CD14-positive monocyte (primary cell): ENCODE measurements around the gene LRRC42. TPM values are rescaled to one million over a fixed set of nuclear protein-coding genes. Genes with fewer than 3 reads are reported as not detected.

Experiments used
- DNase-seq, 3 donors: peaks; one replicate each; pipeline ENCODE4 v3.0.0-alpha.2; 2011 to 2022
- H2AFZ ChIP-seq: 2 replicates; pipeline ENCODE4 v1.6.0; 2012; ENCODE audit warnings: mild to moderate bottlenecking, low read depth, low read length, inconsistent platforms; ENCODE audit not compliant: insufficient read depth, poor library complexity, severe bottlenecking
- H3K27ac ChIP-seq, 2 donors: 1 replicate in 1 of 2; 2 replicates in 1 of 2; pipeline ENCODE4 v1.5.1; 2012 to 2013; ENCODE audit warnings: low read length in 2 of 2, control low read depth in 1 of 2, inconsistent platforms in 1 of 2, low read depth in 1 of 2, mild to moderate bottlenecking in 1 of 2
- H3K27me3 ChIP-seq, 2 donors: one replicate each; pipeline versions ENCODE4 v1.6.0 to v1.6.1; 2011 to 2013; ENCODE audit warnings: low read length in 2 of 2; ENCODE audit not compliant: control insufficient read depth in 2 of 2, insufficient read depth in 2 of 2
- H3K36me3 ChIP-seq, 2 donors: replicated peaks in 1 of 2; 1 replicate in 1 of 2; 2 replicates in 1 of 2; pipeline versions ENCODE4 v1.5.1 to v1.6.1; 2012 to 2013; ENCODE audit warnings: low read length in 2 of 2, control low read depth in 1 of 2, inconsistent platforms in 1 of 2, mild to moderate bottlenecking in 1 of 2; ENCODE audit not compliant: insufficient read depth in 2 of 2, control insufficient read depth in 1 of 2
- H3K4me1 ChIP-seq, 2 donors: 1 replicate in 1 of 2; 2 replicates in 1 of 2; pipeline versions ENCODE4 v1.5.1 to v1.6.1; 2012 to 2013; ENCODE audit warnings: low read length in 2 of 2, control low read depth in 1 of 2, inconsistent platforms in 1 of 2, mild to moderate bottlenecking in 1 of 2, moderate library complexity in 1 of 2; ENCODE audit not compliant: insufficient read depth in 2 of 2, control insufficient read depth in 1 of 2
- H3K4me2 ChIP-seq: replicated peaks from 2 replicates; pipeline ENCODE3; 2012; ENCODE audit warnings: low read length, moderate library complexity, mild to moderate bottlenecking; ENCODE audit not compliant: poor library complexity, severe bottlenecking; ENCODE audit errors: extremely low read depth
- H3K4me3 ChIP-seq, 3 experiments: fragments of 200-600 bp in 1 of 3; sonication (generic) in 1 of 3; replicated peaks in 1 of 3; 1 replicate in 2 of 3; 2 replicates in 1 of 3; pipeline ENCODE4 v1.5.1; 2011 to 2013; ENCODE audit warnings: low read length in 3 of 3, mild to moderate bottlenecking in 3 of 3, control low read depth in 2 of 3, low read depth in 2 of 3, inconsistent platforms in 1 of 3, moderate library complexity in 1 of 3
- H3K79me2 ChIP-seq: 2 replicates; pipeline ENCODE4 v1.6.0; 2012; ENCODE audit warnings: mild to moderate bottlenecking, control low read depth, inconsistent platforms, low read length, moderate library complexity; ENCODE audit not compliant: insufficient read depth
- H3K9ac ChIP-seq: 2 replicates; pipeline ENCODE4 v1.6.0; 2017; ENCODE audit warnings: low read length, mild to moderate bottlenecking; ENCODE audit not compliant: insufficient read depth, poor library complexity, severe bottlenecking
- H3K9me3 ChIP-seq, 2 donors: replicated peaks in 1 of 2; 1 replicate in 1 of 2; 2 replicates in 1 of 2; pipeline versions ENCODE4 v1.5.1 to v1.6.1; 2012 to 2013; ENCODE audit warnings: low read length in 2 of 2, control low read depth in 1 of 2; ENCODE audit not compliant: control insufficient read depth in 1 of 2, insufficient read depth in 1 of 2
- H4K20me1 ChIP-seq: 2 replicates; pipeline ENCODE4 v1.6.0; 2012; ENCODE audit warnings: mild to moderate bottlenecking, low read length, control low read depth, moderate library complexity; ENCODE audit not compliant: insufficient read depth
- H3K27ac Mint-ChIP-seq, 7 donors: one replicate each; pipeline ENCODE4 v1.8.0; 2020; ENCODE audit warnings: mild to moderate bottlenecking in 7 of 7, mixed read lengths in 7 of 7, moderate library complexity in 6 of 7, inconsistent platforms in 2 of 7
- H3K27me3 Mint-ChIP-seq, 3 donors: one replicate each; pipeline ENCODE4 v1.8.0; 2021 to 2022; ENCODE audit warnings: low read depth in 3 of 3, mild to moderate bottlenecking in 3 of 3, mixed read lengths in 3 of 3, moderate library complexity in 3 of 3, inconsistent platforms in 1 of 3
- H3K36me3 Mint-ChIP-seq, 2 donors: one replicate each; pipeline ENCODE4 v1.8.0; 2020; ENCODE audit warnings: mixed read lengths in 2 of 2, inconsistent platforms in 1 of 2, mild to moderate bottlenecking in 1 of 2
- H3K4me1 Mint-ChIP-seq: one replicate; pipeline ENCODE4 v1.8.0; 2020; ENCODE audit warnings: mild to moderate bottlenecking, mixed read lengths
- H3K4me3 Mint-ChIP-seq, 2 donors: one replicate each; pipeline ENCODE4 v1.8.0; 2020; ENCODE audit warnings: mild to moderate bottlenecking in 2 of 2, mixed read lengths in 2 of 2, moderate library complexity in 1 of 2
- H3K9me3 Mint-ChIP-seq, 7 donors: one replicate each; pipeline ENCODE4 v1.8.0; 2020 to 2022; ENCODE audit warnings: mixed read lengths in 7 of 7, mild to moderate bottlenecking in 6 of 7, moderate library complexity in 6 of 7, inconsistent platforms in 2 of 7
- WGBS: methylation state at CpG from one replicate; pipeline ENCODE4 v1.1.5; 2013; ENCODE audit warnings: missing lambda C conversion rate; ENCODE audit not compliant: insufficient coverage; 5-methylcytosine and 5-hydroxymethylcytosine counted together
- intact Hi-C, 2 donors: fragments of 100-400 bp; cut with micrococcal nuclease; formaldehyde crosslinking; loops; one replicate each; pipeline versions ENCODE4 v1.15.0 to v1.15.1; 2023
- polyA plus RNA-seq, 3 donors: library from polyadenylated mRNA; depleted of rRNA in 1 of 3; unstranded in 2 of 3; stranded (reverse) in 1 of 3; fragments of 300-500 nt in 2 of 3; fragments of >200 nt in 1 of 3; fragmentation: Illumina TruSeq in 2 of 3; gene quantifications; 1 replicate in 2 of 3; 2 replicates in 1 of 3; pipeline ENCODE4 v1.2.3, GENCODE V29; 2012 to 2021
- TF ChIP-seq, protein P1 (sequence below): fragments of 200-600 bp; IDR thresholded peaks from one replicate; pipeline ENCODE4 v1.8.0; 2022; ENCODE audit warnings: antibody characterized with exemption, mild to moderate bottlenecking

Gene LRRC42
- polyA plus RNA-seq, 3 donors: 5.6 to 7.3 (median 7.3) TPM

GRCh38 chr1:53959664-53960250, 13.6 kb downstream of the LRRC42 start:
- Mint-ChIP-seq H3K27me3 (no peaks in the 10 kb centered on the region), H3K36me3 (peaks cover 35 to 37% of the 10 kb centered on the region in 2 donors), H3K9me3 (peaks cover 0 to 2% (median 0%) of the 10 kb centered on the region in 7 donors), H3K4me3 (no peak overlapping the region), H3K4me1 (peaks cover 11% of the 10 kb centered on the region), H3K27ac (no peak overlapping the region)
- Histone ChIP-seq H3K4me2 (no peak overlapping the region), H3K79me2 (no peaks in the 10 kb centered on the region), H3K4me1 (peaks cover 7 to 15% of the 10 kb centered on the region in 2 donors), H3K9ac (no peak overlapping the region), H3K9me3 (no peaks in the 10 kb centered on the region), H3K27me3 (no peaks in the 10 kb centered on the region), H2AFZ (no peak overlapping the region), H3K27ac (no peak overlapping the region), H3K4me3 (no peak overlapping the region), H3K36me3 (peaks cover 20 to 46% of the 10 kb centered on the region in 2 donors), H4K20me1 (no peaks in the 10 kb centered on the region)
- TF ChIP-seq, protein P1, sequence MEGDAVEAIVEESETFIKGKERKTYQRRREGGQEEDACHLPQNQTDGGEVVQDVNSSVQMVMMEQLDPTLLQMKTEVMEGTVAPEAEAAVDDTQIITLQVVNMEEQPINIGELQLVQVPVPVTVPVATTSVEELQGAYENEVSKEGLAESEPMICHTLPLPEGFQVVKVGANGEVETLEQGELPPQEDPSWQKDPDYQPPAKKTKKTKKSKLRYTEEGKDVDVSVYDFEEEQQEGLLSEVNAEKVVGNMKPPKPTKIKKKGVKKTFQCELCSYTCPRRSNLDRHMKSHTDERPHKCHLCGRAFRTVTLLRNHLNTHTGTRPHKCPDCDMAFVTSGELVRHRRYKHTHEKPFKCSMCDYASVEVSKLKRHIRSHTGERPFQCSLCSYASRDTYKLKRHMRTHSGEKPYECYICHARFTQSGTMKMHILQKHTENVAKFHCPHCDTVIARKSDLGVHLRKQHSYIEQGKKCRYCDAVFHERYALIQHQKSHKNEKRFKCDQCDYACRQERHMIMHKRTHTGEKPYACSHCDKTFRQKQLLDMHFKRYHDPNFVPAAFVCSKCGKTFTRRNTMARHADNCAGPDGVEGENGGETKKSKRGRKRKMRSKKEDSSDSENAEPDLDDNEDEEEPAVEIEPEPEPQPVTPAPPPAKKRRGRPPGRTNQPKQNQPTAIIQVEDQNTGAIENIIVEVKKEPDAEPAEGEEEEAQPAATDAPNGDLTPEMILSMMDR: peak; percentile 69
- DNase-seq: peak; percentile 18 to 30 (median 26)
- intact Hi-C loops: loop anchor here (2.0 to 5.0 kb wide), 2 partner anchors 97 kb away; no protein-coding TSS in a partner anchor

DNA sequence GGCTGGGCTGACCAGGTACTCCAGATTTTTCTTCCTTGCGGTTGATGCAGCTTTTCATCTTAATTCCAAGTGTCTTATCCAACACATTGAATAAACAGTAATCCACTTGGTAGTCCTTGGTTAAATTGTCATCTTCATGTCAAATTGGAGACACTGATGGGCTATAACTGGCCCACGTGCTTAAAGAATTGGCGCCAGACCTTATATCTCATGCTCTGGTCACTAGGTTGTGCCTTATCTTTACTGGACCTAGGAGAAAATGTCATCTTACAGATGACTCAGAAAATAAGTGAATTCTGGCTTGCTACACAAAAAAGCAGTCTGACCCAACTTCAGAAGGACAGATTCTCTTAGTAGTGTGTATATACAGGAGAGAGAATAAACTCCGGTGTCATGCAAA, 16.2 kb downstream of the LRRC42 start:
- Histone ChIP-seq H3K9me3 (no peaks in the 10 kb centered on the region), H3K4me2 (no peak overlapping the region), H3K4me3 (no peak overlapping the region), H3K27me3 (no peaks in the 10 kb centered on the region), H3K36me3 (peaks cover 24 to 65% of the 10 kb centered on the region in 2 donors), H3K79me2 (no peaks in the 10 kb centered on the region), H3K9ac (no peak overlapping the region), H2AFZ (no peak overlapping the region), H4K20me1 (no peaks in the 10 kb centered on the region), H3K27ac (no peak overlapping the region), H3K4me1 (peaks cover 0 to 1% of the 10 kb centered on the region in 2 donors)
- H3K9me3 Mint-ChIP-seq: peaks cover 0 to 2% (median 0%) of the 10 kb centered on the region in 7 donors
- TF ChIP-seq, protein P1: no peak
- peaks cover 48 to 50% of the 10 kb centered on the region in 2 donors for H3K36me3 Mint-ChIP-seq
- intact Hi-C loops: loop anchor here in 1 of 2 donors (5.0 kb wide), 1 partner anchor 100 kb away; no protein-coding TSS in a partner anchor
- no peak overlapping the region for H3K4me3 Mint-ChIP-seq
- H3K4me1 Mint-ChIP-seq: peaks cover under 1% of the 10 kb centered on the region
- no peaks in the 10 kb centered on the region for H3K27me3 Mint-ChIP-seq
- 100% methylated on average over 3 of the region's 4 CpGs for WGBS
- no peak overlapping the region for H3K27ac Mint-ChIP-seq
- no peak for DNase-seq
